GM23338 (cell line): ENCODE data around the gene BTBD9. TPM values are rescaled to one million over a fixed set of nuclear protein-coding genes. Genes with fewer than 3 reads are reported as not detected.

ENCODE experiments used
- ATAC-seq: fragments of 200-7000 bp; cut with Tn5 transposase; 3 replicates; pipeline ENCODE4 v1.9.1; 2020
- DNase-seq: peaks from one replicate; pipeline ENCODE4 v3.0.0-alpha.2; 2015; ENCODE audit warnings: low spot score
- H2AFZ ChIP-seq: fragments of 200-600 bp; sonication (generic); 2 replicates; pipeline ENCODE4 v1.8.0; 2016; ENCODE audit warnings: antibody characterized with exemption, mild to moderate bottlenecking, moderate library complexity
- H3F3A ChIP-seq: fragments of 200-600 bp; sonication (generic); replicated peaks from 2 replicates; pipeline ENCODE4 v1.8.0; 2017; ENCODE audit warnings: antibody characterized with exemption, mixed run types, low read depth
- H3K27ac ChIP-seq: fragments of 200-600 bp; sonication (generic); 2 replicates; pipeline ENCODE4 v1.6.1; 2016; ENCODE audit warnings: low read depth
- H3K27me3 ChIP-seq: fragments of 200-600 bp; sonication (generic); 2 replicates; pipeline ENCODE4 v1.8.0; 2016; ENCODE audit warnings: mild to moderate bottlenecking, mixed run types, moderate library complexity; ENCODE audit not compliant: insufficient read depth
- H3K36me3 ChIP-seq: fragments of 200-600 bp; sonication (generic); 2 replicates; pipeline ENCODE4 v1.8.0; 2016; ENCODE audit warnings: mild to moderate bottlenecking; ENCODE audit not compliant: insufficient read depth
- H3K4me1 ChIP-seq: fragments of 200-600 bp; sonication (generic); 2 replicates; pipeline ENCODE4 v1.8.0; 2016; ENCODE audit warnings: mild to moderate bottlenecking, moderate library complexity; ENCODE audit not compliant: insufficient read depth
- H3K4me2 ChIP-seq: fragments of 200-600 bp; sonication (generic); 2 replicates; pipeline ENCODE4 v1.7.1; 2017; ENCODE audit warnings: mixed run types
- H3K4me3 ChIP-seq: fragments of 200-600 bp; sonication (generic); 2 replicates; pipeline ENCODE4 v1.6.1; 2016; ENCODE audit warnings: mixed run types
- H3K79me2 ChIP-seq: fragments of 200-600 bp; sonication (generic); replicated peaks from 2 replicates; pipeline ENCODE4 v1.8.0; 2017; ENCODE audit warnings: mild to moderate bottlenecking; ENCODE audit not compliant: insufficient read depth
- H3K9me2 ChIP-seq: fragments of 200-600 bp; sonication (generic); 2 replicates; pipeline ENCODE4 v1.8.0; 2017; ENCODE audit not compliant: insufficient read depth
- H4K20me1 ChIP-seq: fragments of 200-600 bp; sonication (generic); replicated peaks from 2 replicates; pipeline ENCODE4 v1.8.0; 2017; ENCODE audit warnings: mild to moderate bottlenecking; ENCODE audit not compliant: insufficient read depth
- H3K27ac Mint-ChIP-seq: 2 replicates; pipeline ENCODE4 v1.8.0; 2020; ENCODE audit warnings: inconsistent platforms, mild to moderate bottlenecking, moderate library complexity, mixed read lengths
- H3K27me3 Mint-ChIP-seq: 3 replicates; pipeline ENCODE4 v1.8.0; 2022; ENCODE audit warnings: low read depth, mild to moderate bottlenecking, moderate library complexity, mixed read lengths, inconsistent platforms; ENCODE audit not compliant: insufficient read depth, poor library complexity
- H3K36me3 Mint-ChIP-seq: 3 replicates; pipeline ENCODE4 v1.8.0; 2021; ENCODE audit warnings: low read depth, mild to moderate bottlenecking, inconsistent platforms, moderate library complexity, mixed read lengths
- H3K4me1 Mint-ChIP-seq: 3 replicates; pipeline ENCODE4 v1.8.0; 2020; ENCODE audit warnings: mild to moderate bottlenecking, inconsistent platforms, mixed read lengths
- H3K4me3 Mint-ChIP-seq: 3 replicates; pipeline ENCODE4 v1.8.0; 2021; ENCODE audit warnings: moderate library complexity, mild to moderate bottlenecking, inconsistent platforms, mixed read lengths
- H3K9me3 Mint-ChIP-seq: 3 replicates; pipeline ENCODE4 v1.8.0; 2020; ENCODE audit warnings: moderate library complexity, mild to moderate bottlenecking, inconsistent platforms, mixed read lengths
- EZH2phosphoT487 ChIP-seq: fragments of 200-600 bp; sonication (generic); IDR thresholded peaks from one replicate; pipeline ENCODE4 v1.8.1; 2018; ENCODE audit warnings: antibody characterized with exemption; ENCODE audit not compliant: unreplicated experiment
- JUNB ChIP-seq: IDR thresholded peaks from one replicate; pipeline ENCODE4 v1.6.1; 2016; ENCODE audit warnings: antibody characterized with exemption; ENCODE audit not compliant: unreplicated experiment
- NANOG ChIP-seq: IDR thresholded peaks from 2 replicates; pipeline ENCODE4 v1.6.1; 2016; ENCODE audit warnings: antibody characterized with exemption, borderline replicate concordance
- STAT1 ChIP-seq: IDR thresholded peaks from one replicate; pipeline ENCODE4 v1.6.1; 2016; ENCODE audit warnings: antibody characterized with exemption; ENCODE audit not compliant: unreplicated experiment
- polyA plus RNA-seq: library from polyadenylated mRNA; unstranded; fragments of >200 nt; fragmentation: Nextera tagmentation; extraction: Ambion mirVana; gene quantifications from 2 replicates; pipeline ENCODE4 v1.2.1, GENCODE V29; 2016
- total RNA-seq: library from RNA; depleted of rRNA; stranded (reverse); fragments of >200 nt; shearing (Covaris generic); gene quantifications from 2 replicates; pipeline ENCODE4 v1.2.3, GENCODE V29; 2014
- TF ChIP-seq, protein P1 (sequence below): IDR thresholded peaks from one replicate; pipeline ENCODE4 v1.6.1; 2018; ENCODE audit warnings: antibody characterized with exemption; ENCODE audit not compliant: unreplicated experiment
- TF ChIP-seq, protein P2 (sequence below), 2 experiments: fragments of 200-600 bp in 1 of 2; sonication (generic) in 1 of 2; conservative IDR thresholded peaks; 2 replicates each; pipeline versions ENCODE4 v1.5.1 to v1.6.1; 2016 to 2017; ENCODE audit warnings: antibody characterized with exemption in 2 of 2, low read depth in 2 of 2, mild to moderate bottlenecking in 2 of 2, moderate library complexity in 1 of 2
- TF ChIP-seq, protein P3 (sequence below): IDR thresholded peaks from 2 replicates; pipeline ENCODE4 v1.6.1; 2016; ENCODE audit warnings: antibody characterized with exemption
- TF ChIP-seq, protein P4 (sequence below): fragments of 250-450 bp; sonication (Bioruptor Pico); IDR thresholded peaks from 2 replicates; pipeline ENCODE4 v1.5.0; 2020; ENCODE audit warnings: mild to moderate bottlenecking, moderate library complexity

Gene BTBD9
- total and polyA plus RNA-seq, 2 experiments from 2014 or later: 4.2 to 5.3 TPM

DNA sequence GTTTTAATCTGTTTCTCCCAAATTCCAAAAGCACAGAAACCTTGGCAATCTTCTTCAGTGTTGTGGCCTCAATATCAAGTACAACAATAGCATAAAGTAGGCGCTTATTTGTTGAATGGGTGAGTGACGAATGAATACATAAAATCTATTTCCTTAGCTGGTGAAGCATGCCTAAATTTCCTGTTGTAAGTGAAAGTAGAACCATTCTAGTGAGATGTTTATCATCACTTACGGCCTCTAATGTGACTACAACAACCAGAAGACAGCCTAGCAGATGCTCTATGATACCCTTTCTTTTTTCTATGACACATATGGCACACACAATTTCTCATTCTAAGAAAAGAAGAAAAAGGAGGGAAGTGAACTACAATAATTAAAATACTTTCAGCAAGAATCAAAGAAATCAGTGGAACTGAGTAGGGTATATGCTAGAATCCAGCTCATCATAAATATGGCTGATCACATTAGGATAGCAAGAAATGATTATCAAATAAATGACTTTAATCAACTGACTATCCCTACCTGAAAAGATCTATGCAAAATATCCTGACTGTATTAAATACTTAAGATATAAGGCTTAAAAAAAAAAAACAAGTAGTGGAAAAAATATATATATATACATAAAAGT, 67.4 kb downstream of the BTBD9 start:
- no peaks in the 10 kb centered on the region for H3K9me2 ChIP-seq
- TF ChIP-seq, protein P1, sequence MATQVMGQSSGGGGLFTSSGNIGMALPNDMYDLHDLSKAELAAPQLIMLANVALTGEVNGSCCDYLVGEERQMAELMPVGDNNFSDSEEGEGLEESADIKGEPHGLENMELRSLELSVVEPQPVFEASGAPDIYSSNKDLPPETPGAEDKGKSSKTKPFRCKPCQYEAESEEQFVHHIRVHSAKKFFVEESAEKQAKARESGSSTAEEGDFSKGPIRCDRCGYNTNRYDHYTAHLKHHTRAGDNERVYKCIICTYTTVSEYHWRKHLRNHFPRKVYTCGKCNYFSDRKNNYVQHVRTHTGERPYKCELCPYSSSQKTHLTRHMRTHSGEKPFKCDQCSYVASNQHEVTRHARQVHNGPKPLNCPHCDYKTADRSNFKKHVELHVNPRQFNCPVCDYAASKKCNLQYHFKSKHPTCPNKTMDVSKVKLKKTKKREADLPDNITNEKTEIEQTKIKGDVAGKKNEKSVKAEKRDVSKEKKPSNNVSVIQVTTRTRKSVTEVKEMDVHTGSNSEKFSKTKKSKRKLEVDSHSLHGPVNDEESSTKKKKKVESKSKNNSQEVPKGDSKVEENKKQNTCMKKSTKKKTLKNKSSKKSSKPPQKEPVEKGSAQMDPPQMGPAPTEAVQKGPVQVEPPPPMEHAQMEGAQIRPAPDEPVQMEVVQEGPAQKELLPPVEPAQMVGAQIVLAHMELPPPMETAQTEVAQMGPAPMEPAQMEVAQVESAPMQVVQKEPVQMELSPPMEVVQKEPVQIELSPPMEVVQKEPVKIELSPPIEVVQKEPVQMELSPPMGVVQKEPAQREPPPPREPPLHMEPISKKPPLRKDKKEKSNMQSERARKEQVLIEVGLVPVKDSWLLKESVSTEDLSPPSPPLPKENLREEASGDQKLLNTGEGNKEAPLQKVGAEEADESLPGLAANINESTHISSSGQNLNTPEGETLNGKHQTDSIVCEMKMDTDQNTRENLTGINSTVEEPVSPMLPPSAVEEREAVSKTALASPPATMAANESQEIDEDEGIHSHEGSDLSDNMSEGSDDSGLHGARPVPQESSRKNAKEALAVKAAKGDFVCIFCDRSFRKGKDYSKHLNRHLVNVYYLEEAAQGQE: no peak
- TF ChIP-seq, protein P2, sequence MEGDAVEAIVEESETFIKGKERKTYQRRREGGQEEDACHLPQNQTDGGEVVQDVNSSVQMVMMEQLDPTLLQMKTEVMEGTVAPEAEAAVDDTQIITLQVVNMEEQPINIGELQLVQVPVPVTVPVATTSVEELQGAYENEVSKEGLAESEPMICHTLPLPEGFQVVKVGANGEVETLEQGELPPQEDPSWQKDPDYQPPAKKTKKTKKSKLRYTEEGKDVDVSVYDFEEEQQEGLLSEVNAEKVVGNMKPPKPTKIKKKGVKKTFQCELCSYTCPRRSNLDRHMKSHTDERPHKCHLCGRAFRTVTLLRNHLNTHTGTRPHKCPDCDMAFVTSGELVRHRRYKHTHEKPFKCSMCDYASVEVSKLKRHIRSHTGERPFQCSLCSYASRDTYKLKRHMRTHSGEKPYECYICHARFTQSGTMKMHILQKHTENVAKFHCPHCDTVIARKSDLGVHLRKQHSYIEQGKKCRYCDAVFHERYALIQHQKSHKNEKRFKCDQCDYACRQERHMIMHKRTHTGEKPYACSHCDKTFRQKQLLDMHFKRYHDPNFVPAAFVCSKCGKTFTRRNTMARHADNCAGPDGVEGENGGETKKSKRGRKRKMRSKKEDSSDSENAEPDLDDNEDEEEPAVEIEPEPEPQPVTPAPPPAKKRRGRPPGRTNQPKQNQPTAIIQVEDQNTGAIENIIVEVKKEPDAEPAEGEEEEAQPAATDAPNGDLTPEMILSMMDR (conservative IDR thresholded peaks at IDR 0.05; ENCODE audit: low read depth in 2 of 2): no peak
- TF ChIP-seq JUNB (no peak), EZH2phosphoT487 (no peak), STAT1 (no peak), NANOG (no peak)
- TF ChIP-seq, protein P3, sequence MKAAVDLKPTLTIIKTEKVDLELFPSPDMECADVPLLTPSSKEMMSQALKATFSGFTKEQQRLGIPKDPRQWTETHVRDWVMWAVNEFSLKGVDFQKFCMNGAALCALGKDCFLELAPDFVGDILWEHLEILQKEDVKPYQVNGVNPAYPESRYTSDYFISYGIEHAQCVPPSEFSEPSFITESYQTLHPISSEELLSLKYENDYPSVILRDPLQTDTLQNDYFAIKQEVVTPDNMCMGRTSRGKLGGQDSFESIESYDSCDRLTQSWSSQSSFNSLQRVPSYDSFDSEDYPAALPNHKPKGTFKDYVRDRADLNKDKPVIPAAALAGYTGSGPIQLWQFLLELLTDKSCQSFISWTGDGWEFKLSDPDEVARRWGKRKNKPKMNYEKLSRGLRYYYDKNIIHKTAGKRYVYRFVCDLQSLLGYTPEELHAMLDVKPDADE: no peak
- TF ChIP-seq, protein P4, sequence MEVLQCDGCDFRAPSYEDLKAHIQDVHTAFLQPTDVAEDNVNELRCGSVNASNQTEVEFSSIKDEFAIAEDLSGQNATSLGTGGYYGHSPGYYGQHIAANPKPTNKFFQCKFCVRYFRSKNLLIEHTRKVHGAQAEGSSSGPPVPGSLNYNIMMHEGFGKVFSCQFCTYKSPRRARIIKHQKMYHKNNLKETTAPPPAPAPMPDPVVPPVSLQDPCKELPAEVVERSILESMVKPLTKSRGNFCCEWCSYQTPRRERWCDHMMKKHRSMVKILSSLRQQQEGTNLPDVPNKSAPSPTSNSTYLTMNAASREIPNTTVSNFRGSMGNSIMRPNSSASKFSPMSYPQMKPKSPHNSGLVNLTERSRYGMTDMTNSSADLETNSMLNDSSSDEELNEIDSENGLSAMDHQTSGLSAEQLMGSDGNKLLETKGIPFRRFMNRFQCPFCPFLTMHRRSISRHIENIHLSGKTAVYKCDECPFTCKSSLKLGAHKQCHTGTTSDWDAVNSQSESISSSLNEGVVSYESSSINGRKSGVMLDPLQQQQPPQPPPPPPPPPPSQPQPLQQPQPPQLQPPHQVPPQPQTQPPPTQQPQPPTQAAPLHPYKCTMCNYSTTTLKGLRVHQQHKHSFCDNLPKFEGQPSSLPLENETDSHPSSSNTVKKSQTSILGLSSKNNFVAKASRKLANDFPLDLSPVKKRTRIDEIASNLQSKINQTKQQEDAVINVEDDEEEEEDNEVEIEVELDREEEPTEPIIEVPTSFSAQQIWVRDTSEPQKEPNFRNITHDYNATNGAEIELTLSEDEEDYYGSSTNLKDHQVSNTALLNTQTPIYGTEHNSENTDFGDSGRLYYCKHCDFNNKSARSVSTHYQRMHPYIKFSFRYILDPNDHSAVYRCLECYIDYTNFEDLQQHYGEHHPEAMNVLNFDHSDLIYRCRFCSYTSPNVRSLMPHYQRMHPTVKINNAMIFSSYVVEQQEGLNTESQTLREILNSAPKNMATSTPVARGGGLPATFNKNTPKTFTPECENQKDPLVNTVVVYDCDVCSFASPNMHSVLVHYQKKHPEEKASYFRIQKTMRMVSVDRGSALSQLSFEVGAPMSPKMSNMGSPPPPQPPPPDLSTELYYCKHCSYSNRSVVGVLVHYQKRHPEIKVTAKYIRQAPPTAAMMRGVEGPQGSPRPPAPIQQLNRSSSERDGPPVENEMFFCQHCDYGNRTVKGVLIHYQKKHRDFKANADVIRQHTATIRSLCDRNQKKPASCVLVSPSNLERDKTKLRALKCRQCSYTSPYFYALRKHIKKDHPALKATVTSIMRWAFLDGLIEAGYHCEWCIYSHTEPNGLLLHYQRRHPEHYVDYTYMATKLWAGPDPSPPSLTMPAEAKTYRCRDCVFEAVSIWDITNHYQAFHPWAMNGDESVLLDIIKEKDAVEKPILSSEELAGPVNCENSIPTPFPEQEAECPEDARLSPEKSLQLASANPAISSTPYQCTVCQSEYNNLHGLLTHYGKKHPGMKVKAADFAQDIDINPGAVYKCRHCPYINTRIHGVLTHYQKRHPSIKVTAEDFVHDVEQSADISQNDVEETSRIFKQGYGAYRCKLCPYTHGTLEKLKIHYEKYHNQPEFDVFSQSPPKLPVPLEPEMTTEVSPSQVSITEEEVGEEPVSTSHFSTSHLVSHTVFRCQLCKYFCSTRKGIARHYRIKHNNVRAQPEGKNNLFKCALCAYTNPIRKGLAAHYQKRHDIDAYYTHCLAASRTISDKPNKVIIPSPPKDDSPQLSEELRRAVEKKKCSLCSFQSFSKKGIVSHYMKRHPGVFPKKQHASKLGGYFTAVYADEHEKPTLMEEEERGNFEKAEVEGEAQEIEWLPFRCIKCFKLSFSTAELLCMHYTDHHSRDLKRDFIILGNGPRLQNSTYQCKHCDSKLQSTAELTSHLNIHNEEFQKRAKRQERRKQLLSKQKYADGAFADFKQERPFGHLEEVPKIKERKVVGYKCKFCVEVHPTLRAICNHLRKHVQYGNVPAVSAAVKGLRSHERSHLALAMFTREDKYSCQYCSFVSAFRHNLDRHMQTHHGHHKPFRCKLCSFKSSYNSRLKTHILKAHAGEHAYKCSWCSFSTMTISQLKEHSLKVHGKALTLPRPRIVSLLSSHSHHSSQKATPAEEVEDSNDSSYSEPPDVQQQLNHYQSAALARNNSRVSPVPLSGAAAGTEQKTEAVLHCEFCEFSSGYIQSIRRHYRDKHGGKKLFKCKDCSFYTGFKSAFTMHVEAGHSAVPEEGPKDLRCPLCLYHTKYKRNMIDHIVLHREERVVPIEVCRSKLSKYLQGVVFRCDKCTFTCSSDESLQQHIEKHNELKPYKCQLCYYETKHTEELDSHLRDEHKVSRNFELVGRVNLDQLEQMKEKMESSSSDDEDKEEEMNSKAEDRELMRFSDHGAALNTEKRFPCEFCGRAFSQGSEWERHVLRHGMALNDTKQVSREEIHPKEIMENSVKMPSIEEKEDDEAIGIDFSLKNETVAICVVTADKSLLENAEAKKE (CRISPR knock-in tag): no peak
- no peak overlapping the region for H3K4me2 ChIP-seq
- peaks cover 7% of the 10 kb centered on the region; the same call in 1 of the 2 replicates for H3K4me1 ChIP-seq
- H3K27ac Mint-ChIP-seq: no peak overlapping the region
- H3K27me3 Mint-ChIP-seq: no peaks in the 10 kb centered on the region
- H3F3A ChIP-seq: no peaks in the 10 kb centered on the region
- no peak overlapping the region for H2AFZ ChIP-seq
- no peak overlapping the region for H3K27ac ChIP-seq
- ATAC-seq (no peak), DNase-seq (no peak)
- H3K36me3 ChIP-seq: no peaks in the 10 kb centered on the region
- no peak overlapping the region for H3K4me3 ChIP-seq
- no peaks in the 10 kb centered on the region for H3K79me2 ChIP-seq
- no peaks in the 10 kb centered on the region for H3K9me3 Mint-ChIP-seq
- no peaks in the 10 kb centered on the region for H3K36me3 Mint-ChIP-seq
- H3K4me3 Mint-ChIP-seq: no peak overlapping the region
- H4K20me1 ChIP-seq: no peaks in the 10 kb centered on the region
- H3K27me3 ChIP-seq: no peaks in the 10 kb centered on the region
- H3K4me1 Mint-ChIP-seq: peaks cover 15% of the 10 kb centered on the region
